ENCODE results near the gene FRS2.

DNA sequence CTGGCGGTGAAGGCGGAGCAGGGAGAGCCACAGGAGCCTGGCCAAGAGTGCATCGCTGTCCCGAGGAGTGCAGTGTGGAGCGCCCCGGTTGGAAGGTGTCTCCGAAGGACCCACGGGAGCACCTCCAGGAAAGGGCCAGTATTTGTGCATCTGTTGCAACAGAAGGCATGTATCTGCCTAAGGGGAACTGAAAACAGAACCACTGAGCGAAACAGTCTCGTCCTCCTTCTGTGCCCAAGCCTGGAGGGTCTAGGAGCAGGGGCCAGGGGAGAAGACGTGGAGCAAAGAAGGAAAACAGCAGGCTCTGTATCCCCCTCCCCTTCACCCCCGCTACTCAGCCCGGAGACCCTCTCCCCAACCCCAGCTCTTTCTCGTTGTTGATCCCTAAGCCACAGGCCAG lies 145.8 kb downstream of the FRS2 start:
- TF ChIP-seq, protein P1, sequence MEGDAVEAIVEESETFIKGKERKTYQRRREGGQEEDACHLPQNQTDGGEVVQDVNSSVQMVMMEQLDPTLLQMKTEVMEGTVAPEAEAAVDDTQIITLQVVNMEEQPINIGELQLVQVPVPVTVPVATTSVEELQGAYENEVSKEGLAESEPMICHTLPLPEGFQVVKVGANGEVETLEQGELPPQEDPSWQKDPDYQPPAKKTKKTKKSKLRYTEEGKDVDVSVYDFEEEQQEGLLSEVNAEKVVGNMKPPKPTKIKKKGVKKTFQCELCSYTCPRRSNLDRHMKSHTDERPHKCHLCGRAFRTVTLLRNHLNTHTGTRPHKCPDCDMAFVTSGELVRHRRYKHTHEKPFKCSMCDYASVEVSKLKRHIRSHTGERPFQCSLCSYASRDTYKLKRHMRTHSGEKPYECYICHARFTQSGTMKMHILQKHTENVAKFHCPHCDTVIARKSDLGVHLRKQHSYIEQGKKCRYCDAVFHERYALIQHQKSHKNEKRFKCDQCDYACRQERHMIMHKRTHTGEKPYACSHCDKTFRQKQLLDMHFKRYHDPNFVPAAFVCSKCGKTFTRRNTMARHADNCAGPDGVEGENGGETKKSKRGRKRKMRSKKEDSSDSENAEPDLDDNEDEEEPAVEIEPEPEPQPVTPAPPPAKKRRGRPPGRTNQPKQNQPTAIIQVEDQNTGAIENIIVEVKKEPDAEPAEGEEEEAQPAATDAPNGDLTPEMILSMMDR (IDR thresholded peaks at IDR 0.05), result no peak
- TF ChIP-seq POLR2A (IDR thresholded peaks at IDR 0.05), result no peak
